Measurements from ENCODE around the gene PCIF1.

Gene PCIF1

GRCh38 chr20:45888681-45889080 lies 45.8 kb upstream of the PCIF1 start:
- H3K79me1 ChIP-seq (ENCODE audit: low read depth, low read length), result peaks cover 2% of the 10 kb centered on the region
- no peak overlapping the region for H3K18ac ChIP-seq (ENCODE audit: low read length)
- no peak overlapping the region for H3K9ac ChIP-seq (ENCODE audit: low read depth, low read length, poor library complexity)
- H2BK12ac ChIP-seq (ENCODE audit: low read length), result no peak overlapping the region
- WGBS, 2 donors (ENCODE audit: extremely low coverage in 2 of 2, insufficient read length in 2 of 2, insufficient replicate concordance in 1 of 2), result no CpG with 5 or more reads among the region's 3 CpGs
- no peak overlapping the region for H4K91ac ChIP-seq (ENCODE audit: low read depth, low read length, poor library complexity)
- H3K4me1 ChIP-seq (ENCODE audit: control insufficient read depth in 2 of 2, insufficient read depth in 1 of 2, low read depth in 1 of 2, low read length in 2 of 2), result peaks cover 5 to 6% of the 10 kb centered on the region in 2 donors
- no peak overlapping the region for H2BK15ac ChIP-seq (ENCODE audit: low read length)
- no peak overlapping the region for H3K23ac ChIP-seq (ENCODE audit: low read depth, low read length, poor library complexity)
- no peak overlapping the region for H3K4me3 ChIP-seq (ENCODE audit: low read length in 2 of 2)
- no peak overlapping the region for H3K4me2 ChIP-seq (ENCODE audit: insufficient read depth, low read length, poor library complexity, severe bottlenecking)
- no peak for DNase-seq (ENCODE audit: low spot score)
- H3K9me3 ChIP-seq (replicated peaks in 1 of 2; ENCODE audit: control insufficient read depth in 2 of 2, insufficient read depth in 1 of 2, low read depth in 1 of 2, low read length in 2 of 2), result peaks cover 0 to 1% of the 10 kb centered on the region in 2 donors
- peaks cover 10 to 39% of the 10 kb centered on the region in 2 donors for H3K36me3 ChIP-seq (replicated peaks in 1 of 2; ENCODE audit: control insufficient read depth in 2 of 2, insufficient read depth in 2 of 2, low read length in 2 of 2)
- H3K27ac ChIP-seq (replicated peaks; ENCODE audit: low read length), result no peak overlapping the region
- no peak overlapping the region for H2BK5ac ChIP-seq (ENCODE audit: low read length)
- no peak overlapping the region for H3K14ac ChIP-seq (ENCODE audit: low read length)
- no peak overlapping the region for H2AK5ac ChIP-seq (ENCODE audit: low read depth, low read length)
- no peak overlapping the region for H2AFZ ChIP-seq (ENCODE audit: low read length)
- H3K27me3 ChIP-seq (ENCODE audit: control insufficient read depth in 3 of 3, insufficient read depth in 3 of 3, low read depth in 1 of 3, low read length in 3 of 3), result peaks cover 0 to 7% (median 0%) of the 10 kb centered on the region in 3 experiments
- H4K8ac ChIP-seq (ENCODE audit: low read depth, low read length), result no peak overlapping the region
- H3K4ac ChIP-seq (ENCODE audit: low read length), result no peak overlapping the region
- H2BK120ac ChIP-seq (ENCODE audit: low read depth, low read length), result no peak overlapping the region

DNA sequence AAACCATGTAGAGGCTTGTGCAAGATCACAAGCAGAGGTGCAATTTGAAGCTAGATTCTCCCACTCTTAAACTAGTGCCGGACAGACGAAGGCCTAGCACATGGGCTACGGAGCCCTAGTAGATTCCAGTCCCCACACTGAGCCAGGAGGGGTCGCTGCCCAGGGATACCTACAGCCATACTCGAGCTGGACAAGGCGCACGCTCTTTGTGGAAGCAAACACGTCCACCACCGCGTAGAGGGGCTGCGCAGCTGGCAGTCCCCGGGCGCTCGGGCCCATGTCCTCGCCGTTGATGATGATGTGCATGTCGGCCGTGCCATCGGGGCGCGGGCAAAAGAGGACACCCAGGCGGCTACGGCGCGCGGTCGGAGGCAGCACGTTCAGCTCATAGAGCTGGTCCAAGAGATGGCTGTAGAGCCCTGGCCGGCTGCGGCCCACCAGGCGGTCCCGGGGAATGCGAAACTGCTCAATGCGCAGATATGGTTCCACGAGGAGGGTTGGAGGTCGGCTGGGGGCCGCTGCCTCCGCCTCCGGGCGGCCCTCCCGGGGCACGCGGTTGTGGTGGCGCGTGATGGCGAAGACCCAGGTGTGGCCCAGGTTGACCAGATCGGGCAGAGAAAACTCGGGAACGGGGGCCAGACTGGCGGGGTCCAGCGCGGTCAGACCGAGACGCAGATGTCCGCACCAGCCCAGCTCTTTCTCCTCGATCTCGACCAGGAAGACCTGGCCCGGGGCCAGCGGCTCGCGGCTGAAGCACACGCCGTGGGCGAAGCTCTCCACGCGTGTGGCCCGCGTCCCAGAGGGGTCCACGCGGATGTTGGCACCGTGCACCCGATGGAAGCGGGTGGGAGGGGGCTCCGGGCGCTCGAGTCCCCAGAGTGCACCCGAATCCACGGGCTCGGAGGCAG lies 44.2 kb upstream of the PCIF1 start:
- Histone ChIP-seq H3K4me1 (ENCODE audit: control insufficient read depth in 2 of 2, insufficient read depth in 1 of 2, low read depth in 1 of 2, low read length in 2 of 2) (peaks cover 5 to 6% of the 10 kb centered on the region in 2 donors), H2AFZ (ENCODE audit: low read length) (peak overlapping the region; percentile 90), H3K4ac (ENCODE audit: low read length) (peak overlapping the region; percentile 76), H2BK5ac (ENCODE audit: low read length) (peak overlapping the region; percentile 39), H3K23ac (ENCODE audit: low read depth, low read length, poor library complexity) (peak overlapping the region; percentile 96), H4K91ac (ENCODE audit: low read depth, low read length, poor library complexity) (no peak overlapping the region), H3K4me3 (ENCODE audit: low read length in 2 of 2) (peak overlapping the region; percentile 66 to 88), H3K27me3 (ENCODE audit: control insufficient read depth in 3 of 3, insufficient read depth in 3 of 3, low read depth in 1 of 3, low read length in 3 of 3) (peaks cover 0 to 7% (median 0%) of the 10 kb centered on the region in 3 experiments), H2BK15ac (ENCODE audit: low read length) (no peak overlapping the region), H3K27ac (replicated peaks; ENCODE audit: low read length) (no peak overlapping the region), H3K36me3 (replicated peaks in 1 of 2; ENCODE audit: control insufficient read depth in 2 of 2, insufficient read depth in 2 of 2, low read length in 2 of 2) (peaks cover 5 to 43% of the 10 kb centered on the region in 2 donors), H3K4me2 (ENCODE audit: insufficient read depth, low read length, poor library complexity, severe bottlenecking) (peak overlapping the region; percentile 100), H3K18ac (ENCODE audit: low read length) (peak overlapping the region; percentile 93), H2AK5ac (ENCODE audit: low read depth, low read length) (peak overlapping the region; percentile 81), H3K9me3 (replicated peaks in 1 of 2; ENCODE audit: control insufficient read depth in 2 of 2, insufficient read depth in 1 of 2, low read depth in 1 of 2, low read length in 2 of 2) (no peaks in the 10 kb centered on the region), H2BK120ac (ENCODE audit: low read depth, low read length) (peak overlapping the region; percentile 81), H3K14ac (ENCODE audit: low read length) (peak overlapping the region; percentile 56), H3K79me1 (ENCODE audit: low read depth, low read length) (peaks cover 2% of the 10 kb centered on the region), H3K9ac (ENCODE audit: low read depth, low read length, poor library complexity) (peak overlapping the region; percentile 84), H2BK12ac (ENCODE audit: low read length) (no peak overlapping the region), H4K8ac (ENCODE audit: low read depth, low read length) (peak overlapping the region; percentile 43)
- DNase-seq (ENCODE audit: low spot score), result peak; percentile 67
- WGBS, 2 donors (ENCODE audit: extremely low coverage in 2 of 2, insufficient read length in 2 of 2, insufficient replicate concordance in 1 of 2), result no CpG with 5 or more reads among the region's 79 CpGs

DNA sequence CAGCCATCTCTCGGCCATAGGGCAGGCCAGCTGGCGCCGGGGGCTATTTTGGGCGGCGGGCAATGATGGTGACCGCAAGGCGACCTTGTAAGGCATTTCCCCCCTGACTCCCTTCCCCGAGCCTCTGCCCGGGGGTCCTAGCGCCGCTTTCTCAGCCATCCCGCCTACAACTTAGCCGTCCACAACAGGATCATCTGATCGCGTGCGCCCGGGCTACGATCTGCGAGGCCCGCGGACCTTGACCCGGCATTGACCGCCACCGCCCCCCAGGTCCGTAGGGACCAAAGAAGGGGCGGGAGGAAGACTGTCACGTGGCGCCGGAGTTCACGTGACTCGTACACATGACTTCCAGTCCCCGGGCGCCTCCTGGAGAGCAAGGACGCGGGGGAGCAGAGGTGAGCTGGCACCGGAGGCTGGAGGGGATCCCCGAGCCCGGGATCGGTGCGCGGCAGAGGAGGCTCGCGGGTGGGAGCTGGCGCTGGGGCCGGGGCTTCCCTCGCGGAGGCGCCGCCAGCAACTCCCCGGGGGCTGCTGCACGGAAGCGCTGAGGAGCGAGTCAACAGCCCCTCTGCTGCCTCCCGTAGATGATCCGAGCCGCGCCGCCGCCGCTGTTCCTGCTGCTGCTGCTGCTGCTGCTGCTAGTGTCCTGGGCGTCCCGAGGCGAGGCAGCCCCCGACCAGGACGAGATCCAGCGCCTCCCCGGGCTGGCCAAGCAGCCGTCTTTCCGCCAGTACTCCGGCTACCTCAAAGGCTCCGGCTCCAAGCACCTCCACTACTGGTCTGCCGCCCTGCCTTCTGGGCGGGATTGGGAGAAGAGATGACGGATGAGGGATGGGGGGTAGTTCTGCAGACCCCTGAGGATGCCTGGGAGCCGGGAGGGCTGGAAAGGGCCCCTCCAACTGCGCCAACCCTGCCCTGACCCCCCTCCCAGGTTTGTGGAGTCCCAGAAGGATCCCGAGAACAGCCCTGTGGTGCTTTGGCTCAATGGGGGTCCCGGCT lies 43.2 kb upstream of the PCIF1 start, which contains the start of the genes CTSA and NEURL2:
CTSA (plus strand) TSS at position 351 of the 999 bp plus-strand sequence; CDS start at position 585, 234 bp downstream.
NEURL2 (minus strand) TSS at position 224 of the 999 bp plus-strand sequence; CDS start at position 7, 217 bp downstream.
- peak within 1 kb of the TSS; percentile 90 for H2AFZ ChIP-seq (ENCODE audit: low read length)
- H4K91ac ChIP-seq (ENCODE audit: low read depth, low read length, poor library complexity), result no peak within 1 kb of the TSS
- peaks cover 5 to 36% of the 10 kb centered on the region in 2 donors for H3K36me3 ChIP-seq (replicated peaks in 1 of 2; ENCODE audit: control insufficient read depth in 2 of 2, insufficient read depth in 2 of 2, low read length in 2 of 2)
- H3K27ac ChIP-seq (replicated peaks; ENCODE audit: low read length), result no peak within 1 kb of the TSS
- peak within 1 kb of the TSS; percentile 66 to 88 for H3K4me3 ChIP-seq (ENCODE audit: low read length in 2 of 2)
- peak within 1 kb of the TSS; percentile 91 for H3K9ac ChIP-seq (ENCODE audit: low read depth, low read length, poor library complexity)
- peak within 1 kb of the TSS; percentile 93 for H3K18ac ChIP-seq (ENCODE audit: low read length)
- no peaks in the 10 kb centered on the region for H3K9me3 ChIP-seq (replicated peaks in 1 of 2; ENCODE audit: control insufficient read depth in 2 of 2, insufficient read depth in 1 of 2, low read depth in 1 of 2, low read length in 2 of 2)
- H2BK5ac ChIP-seq (ENCODE audit: low read length), result peak within 1 kb of the TSS; percentile 39
- H3K14ac ChIP-seq (ENCODE audit: low read length), result peak within 1 kb of the TSS; percentile 56
- peak; percentile 78 for DNase-seq (ENCODE audit: low spot score)
- peak within 1 kb of the TSS; percentile 46 for H2BK15ac ChIP-seq (ENCODE audit: low read length)
- peak within 1 kb of the TSS; percentile 81 for H2BK120ac ChIP-seq (ENCODE audit: low read depth, low read length)
- peak within 1 kb of the TSS; percentile 76 for H3K4ac ChIP-seq (ENCODE audit: low read length)
- H4K8ac ChIP-seq (ENCODE audit: low read depth, low read length), result peak within 1 kb of the TSS; percentile 68
- H2BK12ac ChIP-seq (ENCODE audit: low read length), result peak within 1 kb of the TSS; percentile 86
- peaks cover 5 to 6% of the 10 kb centered on the region in 2 donors for H3K4me1 ChIP-seq (ENCODE audit: control insufficient read depth in 2 of 2, insufficient read depth in 1 of 2, low read depth in 1 of 2, low read length in 2 of 2)
- H3K23ac ChIP-seq (ENCODE audit: low read depth, low read length, poor library complexity), result peak within 1 kb of the TSS; percentile 96
- peaks cover 2% of the 10 kb centered on the region for H3K79me1 ChIP-seq (ENCODE audit: low read depth, low read length)
- peak within 1 kb of the TSS; percentile 81 for H2AK5ac ChIP-seq (ENCODE audit: low read depth, low read length)
- no CpG with 5 or more reads among the region's 78 CpGs for WGBS, 2 donors (ENCODE audit: extremely low coverage in 2 of 2, insufficient read length in 2 of 2, insufficient replicate concordance in 1 of 2)
- H3K4me2 ChIP-seq (ENCODE audit: insufficient read depth, low read length, poor library complexity, severe bottlenecking), result peak within 1 kb of the TSS; percentile 100
- peaks cover 0 to 7% (median 0%) of the 10 kb centered on the region in 3 experiments for H3K27me3 ChIP-seq (ENCODE audit: control insufficient read depth in 3 of 3, insufficient read depth in 3 of 3, low read depth in 1 of 3, low read length in 3 of 3)

Measured in neuronal stem cell (in vitro differentiated cells).